Choroid plexus epithelial cell (primary cell): Measurements from ENCODE around the gene EEFSEC.

Experiments
- DNase-seq: peaks from one replicate; pipeline ENCODE4 v3.0.0-alpha.2; 2010; ENCODE audit warnings: low read depth
- H3K4me3 ChIP-seq: 2 replicates; pipeline ENCODE4 v1.5.1; 2011; ENCODE audit warnings: low read depth, mild to moderate bottlenecking, control low read depth, low read length, moderate library complexity
- CTCF ChIP-seq: conservative IDR thresholded peaks from 2 replicates; pipeline ENCODE4 v1.5.1; 2011; ENCODE audit warnings: low read depth, mild to moderate bottlenecking, control low read depth, inconsistent platforms, low read length, moderate library complexity

EEFSEC gene

GRCh38 chr3:128334086-128334645 is 180.9 kb downstream of the EEFSEC start:
- H3K4me3 ChIP-seq, result no peak overlapping the region
- TF ChIP-seq CTCF, result no peak
- no peak for DNase-seq

DNA sequence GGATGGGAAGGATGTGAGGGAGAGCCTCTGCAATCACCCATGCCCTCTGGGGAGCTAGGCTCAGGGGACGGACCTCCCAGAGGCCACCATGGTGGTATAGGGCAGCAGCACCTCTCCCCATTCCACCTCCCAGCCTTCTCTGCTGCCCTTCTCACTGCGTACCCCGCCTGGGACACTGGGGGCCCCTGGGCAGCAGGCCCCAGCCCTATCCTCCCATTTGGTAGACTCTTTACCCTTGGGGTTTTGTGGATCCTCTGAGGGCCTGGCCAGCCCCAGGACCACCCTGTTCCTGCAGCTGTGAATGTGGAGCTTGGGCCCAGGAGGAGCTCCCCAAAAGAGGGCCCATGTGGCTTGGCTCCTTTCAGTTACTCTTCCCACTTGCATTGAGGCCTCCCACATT is 181.5 kb downstream of the EEFSEC start:
- H3K4me3 ChIP-seq, result no peak overlapping the region
- DNase-seq, result no peak
- no peak for TF ChIP-seq CTCF

DNA sequence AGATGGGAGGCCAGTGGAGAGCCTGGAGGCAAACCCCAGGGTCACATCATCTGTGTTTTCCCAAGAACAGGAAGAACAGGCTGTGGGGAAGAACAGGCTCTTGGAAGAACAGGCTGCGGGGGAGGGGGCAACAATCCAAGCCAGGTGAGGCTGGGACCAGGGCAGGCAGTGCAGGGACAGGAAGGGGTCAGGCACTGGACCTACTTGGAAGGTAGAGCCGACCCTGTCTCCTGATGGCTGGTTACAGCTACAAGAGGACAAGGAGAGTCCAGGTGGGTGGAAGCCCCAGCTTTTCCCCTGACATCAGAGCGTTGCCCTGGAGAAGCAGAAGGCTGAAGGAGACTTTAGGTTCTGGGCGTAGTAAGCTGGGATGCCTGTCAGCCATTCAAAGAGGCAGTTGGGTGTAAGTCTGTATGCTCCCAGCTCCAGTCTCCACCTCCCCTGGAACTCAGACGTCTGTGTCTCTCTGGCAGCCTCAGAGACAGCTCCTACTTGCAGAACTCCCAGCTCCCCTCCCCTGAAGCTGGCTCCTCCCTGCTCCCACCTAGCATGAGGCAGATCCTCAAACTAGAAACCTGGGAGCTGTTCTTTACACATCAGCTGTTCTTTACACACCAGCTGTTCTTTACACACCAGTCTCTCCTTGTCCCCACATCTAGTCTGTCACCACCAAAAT is 182.5 kb downstream of the EEFSEC start:
- H3K4me3 ChIP-seq, result no peak overlapping the region
- no peak for DNase-seq
- TF ChIP-seq CTCF, result no peak

- H3K4me3 ChIP-seq, result no peak overlapping the region
- no peak for TF ChIP-seq CTCF
- DNase-seq, result no peak
These were observed 183.3 kb downstream of the EEFSEC start for GRCh38 chr3:128336337-128337156.

- TF ChIP-seq CTCF, result no peak
- DNase-seq, result no peak
- no peak overlapping the region for H3K4me3 ChIP-seq
These were observed 184.0 kb downstream of the EEFSEC start for GRCh38 chr3:128337305-128337704.

DNA sequence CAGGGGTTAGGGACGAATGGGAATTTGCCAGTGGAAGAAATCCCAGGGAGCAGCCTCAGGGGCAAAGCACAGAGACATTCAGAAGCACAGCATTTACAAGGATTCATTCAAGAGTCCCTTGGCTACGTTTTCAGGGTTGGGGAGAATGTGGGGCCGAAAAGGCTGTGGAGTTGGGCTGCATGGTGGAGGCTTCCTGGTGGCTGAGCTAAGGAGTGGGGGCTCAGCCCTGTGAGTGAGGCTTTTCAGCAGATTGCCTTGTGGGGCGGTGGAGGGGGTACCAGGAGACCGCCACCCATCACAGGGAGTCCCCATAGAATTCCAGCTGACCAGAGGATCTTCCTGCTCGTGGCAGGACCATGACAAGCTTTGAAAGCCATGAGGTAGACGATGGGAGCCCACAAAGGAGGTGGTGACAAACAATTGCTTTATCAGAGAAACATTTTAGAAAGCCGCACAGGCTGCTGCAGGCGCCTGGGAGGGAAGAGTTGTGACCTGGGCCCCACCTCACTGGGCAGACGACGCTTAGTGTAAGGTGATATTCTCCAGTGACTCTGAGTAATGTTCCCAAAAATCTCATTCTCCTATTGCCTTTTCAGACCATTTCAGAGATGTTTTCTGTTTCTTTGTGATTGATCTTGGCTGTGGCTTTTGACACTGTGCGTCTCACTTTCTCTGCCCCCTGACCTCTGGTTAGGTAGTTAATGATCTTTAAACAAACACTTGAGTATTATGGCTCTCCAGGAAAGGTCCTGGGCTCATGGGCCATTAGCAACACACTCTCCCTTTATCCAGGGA is 185.5 kb downstream of the EEFSEC start:
- no peak for TF ChIP-seq CTCF
- DNase-seq, result no peak
- no peak overlapping the region for H3K4me3 ChIP-seq
